Activated CD4-positive, alpha-beta T cell treated with anti-CD3 and anti-CD28 coated beads, Interleukin-2, amount 10 ng/mL, durations not matched to agents 24 days and 14 days (primary cell): ENCODE results near the gene MIX23. TPM values are rescaled to one million over a fixed set of nuclear protein-coding genes. Genes with fewer than 3 reads are reported as not detected.

Experiments used
- DNase-seq: peaks from one replicate; pipeline ENCODE4 v3.0.0; 2022
- H3K27ac Mint-ChIP-seq: one replicate; pipeline ENCODE4 v1.8.0; 2022; ENCODE audit warnings: mild to moderate bottlenecking, mixed read lengths
- H3K27me3 Mint-ChIP-seq: one replicate; pipeline ENCODE4 v1.8.0; 2022; ENCODE audit warnings: mixed read lengths
- H3K36me3 Mint-ChIP-seq: one replicate; pipeline ENCODE4 v1.8.0; 2022; ENCODE audit warnings: low read depth, mild to moderate bottlenecking, mixed read lengths
- H3K4me1 Mint-ChIP-seq: one replicate; pipeline ENCODE4 v1.8.0; 2021; ENCODE audit warnings: mixed read lengths
- H3K4me3 Mint-ChIP-seq: one replicate; pipeline ENCODE4 v1.8.0; 2022; ENCODE audit warnings: mild to moderate bottlenecking, moderate library complexity, mixed read lengths
- H3K9me3 Mint-ChIP-seq: one replicate; pipeline ENCODE4 v1.8.0; 2021; ENCODE audit warnings: mixed read lengths
- intact Hi-C: fragments of 100-400 bp; cut with micrococcal nuclease; formaldehyde crosslinking; loops from one replicate; pipeline ENCODE4 v1.15.1; 2023
- total RNA-seq: library from RNA; stranded (reverse); gene quantifications from 2 replicates; pipeline ENCODE4 v1.2.3, GENCODE V29; 2022

The MIX23 gene
- 119 and 126 TPM in 2 replicates for total RNA-seq

- intact Hi-C loops, result loop anchor here (1.0 to 5.0 kb wide), 4 partner anchors 18 to 836 kb away; partner anchors contain the start of genes GOLGB1, KPNA1 and POLQ
- Mint-ChIP-seq H3K4me1 (peaks cover 63% of the 10 kb centered on the region), H3K36me3 (peaks cover 38% of the 10 kb centered on the region), H3K9me3 (no peaks in the 10 kb centered on the region), H3K4me3 (peak within 1 kb of the TSS; percentile 97), H3K27me3 (no peaks in the 10 kb centered on the region), H3K27ac (peak within 1 kb of the TSS; percentile 96)
- peak; percentile 96 for DNase-seq
Measured at GRCh38 chr3:122382888-122383666, at the start of gene MIX23. MIX23 (minus strand) TSS chr3:122383231; CDS start chr3:122383224, 7 bp downstream.

DNA sequence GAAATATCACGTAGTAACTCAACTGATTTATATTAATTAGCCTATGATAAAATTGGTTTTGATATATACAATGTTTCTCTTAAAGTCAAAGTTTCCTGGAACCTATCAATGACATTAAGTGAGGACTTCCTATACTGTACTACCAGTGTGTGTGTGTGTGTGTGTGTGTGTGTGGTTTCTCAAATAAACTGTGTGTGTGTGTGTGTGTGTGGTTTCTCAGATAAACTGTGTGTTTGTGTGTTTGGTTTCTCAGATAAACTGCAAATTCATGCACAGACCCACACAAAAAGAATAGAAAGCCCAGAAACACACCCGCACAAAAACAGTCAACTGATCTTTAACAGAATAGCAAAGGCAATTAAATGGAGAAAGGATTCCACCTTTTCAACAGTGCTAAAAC is 47.3 kb upstream of the MIX23 start:
- Mint-ChIP-seq H3K27ac (no peak overlapping the region), H3K4me1 (peaks cover 13% of the 10 kb centered on the region), H3K27me3 (no peaks in the 10 kb centered on the region), H3K4me3 (no peak overlapping the region), H3K9me3 (no peaks in the 10 kb centered on the region), H3K36me3 (peaks cover 78% of the 10 kb centered on the region)
- DNase-seq, result no peak
- intact Hi-C loops, result no loop called here

DNA sequence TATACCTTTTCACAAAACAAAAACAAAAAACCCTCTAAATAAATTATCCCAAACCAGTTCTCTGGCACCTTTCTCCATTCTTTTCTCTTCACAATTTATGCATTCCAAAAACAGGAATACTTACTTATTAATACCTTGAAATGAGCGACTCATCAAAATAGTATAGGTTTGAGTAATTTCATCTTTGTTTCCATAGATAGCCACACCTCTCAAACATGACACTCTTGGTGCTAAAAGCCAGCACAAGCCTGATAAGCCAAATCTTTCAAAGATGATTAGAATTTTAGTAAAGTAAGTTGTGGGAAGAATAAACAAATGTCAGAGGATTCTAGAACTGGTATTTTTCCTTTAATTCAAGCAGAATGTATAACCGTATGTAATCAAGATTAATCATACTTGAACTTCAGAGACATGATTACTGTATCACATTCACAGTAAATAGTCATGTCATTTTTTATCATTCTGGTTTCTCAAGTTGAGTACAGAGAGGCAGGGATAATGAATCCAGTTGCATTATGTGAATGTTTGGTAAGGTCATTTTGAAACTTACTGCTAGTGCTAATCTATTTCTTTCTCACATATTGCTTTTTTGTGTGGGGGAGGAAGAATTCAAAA is 44.9 kb upstream of the MIX23 start:
- intact Hi-C loops, result loop anchor here (1.0 to 5.0 kb wide), 3 partner anchors 36 to 182 kb away; no protein-coding TSS in a partner anchor
- no peak for DNase-seq
- no peaks in the 10 kb centered on the region for H3K27me3 Mint-ChIP-seq
- no peaks in the 10 kb centered on the region for H3K9me3 Mint-ChIP-seq
- no peak overlapping the region for H3K4me3 Mint-ChIP-seq
- peak overlapping the region; percentile 72 for H3K27ac Mint-ChIP-seq
- H3K4me1 Mint-ChIP-seq, result peaks cover 13% of the 10 kb centered on the region
- H3K36me3 Mint-ChIP-seq, result peaks cover 70% of the 10 kb centered on the region

DNA sequence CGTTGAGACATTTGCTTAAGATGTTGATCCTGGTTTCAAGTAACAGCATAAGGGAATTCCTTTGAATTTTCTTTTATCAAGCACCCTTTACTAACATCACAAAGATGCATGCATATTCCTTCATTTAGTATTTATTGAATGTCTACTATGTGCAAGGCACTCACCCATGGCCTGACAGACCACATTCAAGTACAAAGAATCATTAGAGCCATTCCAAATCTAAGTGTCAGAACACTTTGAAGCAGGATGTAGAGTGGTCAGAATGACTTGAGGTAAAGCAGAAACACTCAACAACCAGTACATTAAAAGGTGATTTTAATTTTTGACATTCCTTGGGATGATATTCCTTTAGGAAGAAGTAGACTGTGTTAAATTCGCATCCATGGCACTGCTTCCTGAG is 38.8 kb upstream of the MIX23 start:
- H3K4me1 Mint-ChIP-seq, result peaks cover 8% of the 10 kb centered on the region
- intact Hi-C loops, result no loop called here
- peaks cover 48% of the 10 kb centered on the region for H3K36me3 Mint-ChIP-seq
- H3K4me3 Mint-ChIP-seq, result no peak overlapping the region
- H3K27me3 Mint-ChIP-seq, result no peaks in the 10 kb centered on the region
- no peaks in the 10 kb centered on the region for H3K9me3 Mint-ChIP-seq
- DNase-seq, result no peak
- H3K27ac Mint-ChIP-seq, result no peak overlapping the region

DNA sequence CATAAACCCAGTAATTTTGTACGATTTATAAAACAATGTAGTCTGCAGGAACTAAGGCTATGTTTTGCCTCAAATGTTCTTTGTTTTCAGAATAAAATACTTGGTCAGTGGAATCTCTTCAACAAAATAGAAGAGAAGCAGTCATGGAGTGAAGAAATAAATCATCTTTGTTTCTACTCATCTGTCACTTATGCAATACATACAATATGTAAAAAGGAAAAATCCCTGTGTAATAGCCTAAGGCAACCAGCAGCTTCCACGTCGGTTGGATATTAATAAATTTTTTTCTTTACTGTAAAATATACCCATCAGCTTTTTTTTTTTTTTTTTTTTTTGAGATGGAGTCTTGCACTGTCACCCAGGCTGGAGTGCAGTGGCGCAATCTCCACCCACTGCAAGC is 38.1 kb upstream of the MIX23 start:
- intact Hi-C loops, result no loop called here
- DNase-seq, result no peak
- H3K4me3 Mint-ChIP-seq, result no peak overlapping the region
- peaks cover 13% of the 10 kb centered on the region for H3K4me1 Mint-ChIP-seq
- H3K9me3 Mint-ChIP-seq, result no peaks in the 10 kb centered on the region
- no peaks in the 10 kb centered on the region for H3K27me3 Mint-ChIP-seq
- H3K36me3 Mint-ChIP-seq, result peaks cover 40% of the 10 kb centered on the region
- no peak overlapping the region for H3K27ac Mint-ChIP-seq

DNA sequence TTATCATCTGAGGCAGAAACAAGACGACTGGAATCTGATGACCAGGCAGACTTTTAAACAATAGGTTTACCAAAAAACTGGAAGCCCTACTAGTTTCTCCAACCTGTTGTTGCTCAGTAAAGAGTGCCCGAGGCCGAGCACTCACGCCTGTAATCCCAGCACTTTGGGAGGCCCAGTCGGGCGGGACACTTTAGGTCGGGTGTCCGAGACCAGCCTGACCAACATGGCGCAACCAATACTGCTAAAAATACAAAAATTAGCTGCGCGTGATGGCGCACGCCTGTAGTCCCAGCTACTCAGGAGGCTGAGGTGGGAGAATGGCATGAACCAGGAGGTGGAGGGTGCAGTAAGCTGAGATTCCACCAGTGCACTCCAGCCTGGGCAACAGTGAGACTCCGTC is 33.9 kb upstream of the MIX23 start:
- no peak for DNase-seq
- peak overlapping the region; percentile 98 for H3K4me3 Mint-ChIP-seq
- H3K27ac Mint-ChIP-seq, result peak overlapping the region; percentile 99
- H3K4me1 Mint-ChIP-seq, result peaks cover 38% of the 10 kb centered on the region
- H3K9me3 Mint-ChIP-seq, result no peaks in the 10 kb centered on the region
- intact Hi-C loops, result loop anchor here (1.0 to 2.0 kb wide), 6 partner anchors 33 to 872 kb away; partner anchors contain the start of genes FAM162A, HSPBAP1, KPNA1 and PARP14
- H3K36me3 Mint-ChIP-seq, result peaks cover 43% of the 10 kb centered on the region
- peaks cover 3% of the 10 kb centered on the region for H3K27me3 Mint-ChIP-seq

GRCh38 chr3:122415762-122416654 is 33.0 kb upstream of the MIX23 start, which contains the start of gene WDR5B:
WDR5B (minus strand) TSS chr3:122416062; CDS start chr3:122415528, 534 bp downstream.
- intact Hi-C loops, result loop anchor here (1.0 to 2.0 kb wide), 6 partner anchors 32 to 871 kb away; partner anchors contain the start of genes FAM162A, HSPBAP1, KPNA1 and PARP14
- Mint-ChIP-seq H3K27me3 (peaks cover 3% of the 10 kb centered on the region), H3K4me1 (peaks cover 38% of the 10 kb centered on the region), H3K9me3 (no peaks in the 10 kb centered on the region), H3K36me3 (peaks cover 41% of the 10 kb centered on the region), H3K27ac (peak within 1 kb of the TSS; percentile 99), H3K4me3 (peak within 1 kb of the TSS; percentile 98)
- peak; percentile 99 for DNase-seq

DNA sequence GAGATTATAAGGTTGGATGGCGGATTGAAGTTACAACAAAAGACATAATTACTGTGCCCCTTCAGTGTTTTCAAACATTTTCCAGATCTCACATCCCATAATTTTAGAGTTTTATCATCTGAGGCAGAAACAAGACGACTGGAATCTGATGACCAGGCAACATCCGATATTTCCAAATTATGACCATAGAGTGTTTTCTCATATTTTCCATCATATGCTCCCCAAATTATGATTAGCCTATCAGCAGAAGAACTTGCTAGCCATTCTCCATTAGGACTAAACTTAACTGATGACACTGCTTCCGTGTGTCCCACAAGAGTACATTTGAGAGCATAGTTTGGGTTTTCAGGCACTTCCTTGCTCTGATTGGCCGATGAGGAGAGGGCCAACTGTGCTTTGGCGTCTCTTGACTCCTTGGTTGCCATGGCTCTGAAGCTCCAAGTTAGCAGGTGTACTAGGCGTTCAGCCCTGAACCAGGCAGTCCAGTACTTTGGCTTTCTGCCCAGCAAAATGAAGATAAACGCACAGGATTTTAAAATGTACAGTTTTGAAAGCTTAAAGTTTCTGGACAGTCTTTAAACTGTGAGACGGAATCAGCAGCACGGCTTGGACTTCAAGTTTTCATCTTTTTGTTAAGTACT is 32.2 kb upstream of the MIX23 start:
- peaks cover 39% of the 10 kb centered on the region for H3K4me1 Mint-ChIP-seq
- H3K4me3 Mint-ChIP-seq, result peak overlapping the region; percentile 98
- peak; percentile 86 for DNase-seq
- H3K27me3 Mint-ChIP-seq, result peaks cover 3% of the 10 kb centered on the region
- peak overlapping the region; percentile 99 for H3K27ac Mint-ChIP-seq
- intact Hi-C loops, result no loop called here
- H3K9me3 Mint-ChIP-seq, result no peaks in the 10 kb centered on the region
- H3K36me3 Mint-ChIP-seq, result peaks cover 44% of the 10 kb centered on the region

DNA sequence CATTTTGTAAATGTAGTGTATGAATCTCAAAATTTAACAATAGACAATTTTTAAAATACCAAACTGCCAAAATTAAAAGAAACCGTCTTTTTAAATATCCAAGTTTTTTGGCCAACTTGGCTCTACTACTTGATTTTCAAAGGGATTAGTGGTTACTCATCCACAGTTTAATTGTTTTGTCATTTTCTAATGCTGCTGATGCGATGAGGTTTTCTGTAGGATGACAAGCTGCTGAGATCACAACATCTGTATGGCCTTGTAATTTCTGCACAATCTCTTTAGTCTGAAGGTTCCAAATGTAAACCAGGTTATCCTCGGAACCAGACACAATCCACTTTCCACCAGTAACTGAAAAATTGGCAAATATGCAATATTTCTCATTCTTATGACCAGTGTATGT is 31.4 kb upstream of the MIX23 start:
- intact Hi-C loops, result no loop called here
- Mint-ChIP-seq H3K4me1 (peaks cover 41% of the 10 kb centered on the region), H3K27ac (peak overlapping the region; percentile 99), H3K4me3 (peak overlapping the region; percentile 98), H3K27me3 (peaks cover 3% of the 10 kb centered on the region), H3K9me3 (no peaks in the 10 kb centered on the region), H3K36me3 (peaks cover 47% of the 10 kb centered on the region)
- DNase-seq, result no peak

DNA sequence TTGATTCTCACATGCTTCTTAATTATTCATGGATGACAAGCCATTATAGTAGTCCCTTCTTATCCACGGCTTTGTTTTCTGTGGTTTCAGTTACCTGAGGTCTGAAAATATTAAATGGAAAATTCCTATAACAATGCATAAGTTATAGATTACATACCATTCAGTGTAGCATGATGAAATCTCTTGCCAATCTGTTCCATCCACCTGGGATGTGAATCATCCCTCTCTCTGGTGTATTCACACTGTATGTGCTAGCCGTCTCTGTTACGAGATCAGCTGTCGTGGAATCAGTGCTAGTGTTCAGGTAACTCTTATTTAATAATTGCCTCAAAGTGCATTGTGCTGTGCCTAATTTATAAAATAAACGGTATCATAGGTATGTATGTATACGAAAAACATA is 27.6 kb upstream of the MIX23 start:
- Mint-ChIP-seq H3K36me3 (peaks cover 69% of the 10 kb centered on the region), H3K27me3 (no peaks in the 10 kb centered on the region), H3K4me3 (no peak overlapping the region), H3K4me1 (peaks cover 30% of the 10 kb centered on the region), H3K27ac (no peak overlapping the region), H3K9me3 (no peaks in the 10 kb centered on the region)
- no peak for DNase-seq
- intact Hi-C loops, result no loop called here

GRCh38 chr3:122410111-122410510 is 27.1 kb upstream of the MIX23 start:
- H3K27ac Mint-ChIP-seq, result no peak overlapping the region

DNA sequence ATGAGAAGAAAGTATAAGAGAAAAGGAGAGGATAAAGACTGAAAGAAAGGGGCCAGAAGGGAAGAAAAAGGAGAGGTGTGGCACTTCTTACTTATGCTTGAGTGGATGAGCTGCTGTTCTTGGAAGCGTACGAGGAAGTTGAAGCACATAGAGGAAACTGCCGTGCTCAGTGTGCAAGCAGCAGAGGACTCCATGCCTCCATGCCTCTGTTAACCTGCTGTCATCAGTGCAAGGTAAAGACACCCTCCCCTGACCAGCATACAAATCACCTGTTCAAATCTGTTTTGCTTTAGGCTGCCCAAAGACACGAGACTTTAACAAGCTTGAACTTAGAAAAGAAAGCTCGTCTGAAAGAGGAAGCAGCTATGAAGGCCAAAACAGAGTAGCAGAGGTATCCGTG is 26.4 kb upstream of the MIX23 start:
- no peak for DNase-seq
- Mint-ChIP-seq H3K4me1 (peaks cover 21% of the 10 kb centered on the region), H3K4me3 (no peak overlapping the region), H3K27me3 (no peaks in the 10 kb centered on the region), H3K27ac (peak overlapping the region; percentile 1), H3K36me3 (peaks cover 72% of the 10 kb centered on the region), H3K9me3 (no peaks in the 10 kb centered on the region)
- intact Hi-C loops, result no loop called here

More at GRCh38 chr3:122410111-122410510, 27.1 kb upstream of the MIX23 start:
- Mint-ChIP-seq H3K27me3 (no peaks in the 10 kb centered on the region), H3K9me3 (no peaks in the 10 kb centered on the region), H3K4me1 (peaks cover 27% of the 10 kb centered on the region), H3K36me3 (peaks cover 70% of the 10 kb centered on the region), H3K4me3 (no peak overlapping the region)
- intact Hi-C loops, result no loop called here
- DNase-seq, result no peak

- H3K4me1 Mint-ChIP-seq, result peaks cover 16% of the 10 kb centered on the region
- H3K36me3 Mint-ChIP-seq, result peaks cover 71% of the 10 kb centered on the region
- H3K27ac Mint-ChIP-seq, result no peak overlapping the region
- intact Hi-C loops, result no loop called here
- no peaks in the 10 kb centered on the region for H3K27me3 Mint-ChIP-seq
- H3K9me3 Mint-ChIP-seq, result no peaks in the 10 kb centered on the region
- H3K4me3 Mint-ChIP-seq, result no peak overlapping the region
- no peak for DNase-seq
Measured at GRCh38 chr3:122407946-122408345, 24.9 kb upstream of the MIX23 start.
